MM.1S (cell line): ENCODE results near the gene VIM.

Experiments used
- DNase-seq: peaks from one replicate; pipeline ENCODE4 v3.0.0-alpha.2; 2015
- H2AFZ ChIP-seq: fragments of 300-600 bp; sonication (generic); 2 replicates; pipeline ENCODE4 v1.6.0; 2016; ENCODE audit warnings: antibody characterized with exemption, low read length
- H3F3A ChIP-seq: fragments of 300-600 bp; sonication (generic); 2 replicates; pipeline ENCODE4 v1.6.1; 2016; ENCODE audit warnings: mild to moderate bottlenecking, antibody characterized with exemption, low read length, moderate library complexity, mixed read lengths; ENCODE audit not compliant: insufficient read depth
- H3K27ac ChIP-seq: fragments of 300-600 bp; sonication (generic); 2 replicates; pipeline ENCODE4 v1.5.1; 2016; ENCODE audit warnings: mild to moderate bottlenecking, low read length
- H3K27me3 ChIP-seq: fragments of 300-600 bp; sonication (generic); replicated peaks from 2 replicates; pipeline ENCODE4 v1.6.0; 2016; ENCODE audit warnings: low read length; ENCODE audit not compliant: insufficient read depth
- H3K36me3 ChIP-seq: fragments of 300-600 bp; sonication (generic); replicated peaks from 2 replicates; pipeline ENCODE4 v1.6.1; 2016; ENCODE audit warnings: mild to moderate bottlenecking, low read length, mixed read lengths; ENCODE audit not compliant: insufficient read depth
- H3K4me1 ChIP-seq: fragments of 300-600 bp; sonication (generic); 2 replicates; pipeline ENCODE4 v1.6.1; 2016; ENCODE audit warnings: low read length, mixed read lengths
- H3K4me2 ChIP-seq: fragments of 300-600 bp; sonication (generic); 2 replicates; pipeline ENCODE4 v1.6.0; 2016; ENCODE audit warnings: low read depth, low read length
- H3K4me3 ChIP-seq: fragments of 300-600 bp; sonication (generic); 2 replicates; pipeline ENCODE4 v1.5.1; 2016; ENCODE audit warnings: low read length, mixed read lengths
- H3K79me2 ChIP-seq: fragments of 300-600 bp; sonication (generic); 2 replicates; pipeline ENCODE4 v1.6.1; 2016; ENCODE audit warnings: mixed run types, low read length, mixed read lengths
- H3K9ac ChIP-seq: fragments of 300-600 bp; sonication (generic); 2 replicates; pipeline ENCODE4 v1.6.1; 2016; ENCODE audit warnings: low read length, mixed read lengths
- H3K9me2 ChIP-seq: fragments of 300-600 bp; sonication (generic); replicated peaks from 2 replicates; pipeline ENCODE4 v1.6.1; 2016; ENCODE audit warnings: mild to moderate bottlenecking, low read length, mixed read lengths; ENCODE audit not compliant: insufficient read depth
- H3K9me3 ChIP-seq: fragments of 300-600 bp; sonication (generic); replicated peaks from 2 replicates; pipeline ENCODE4 v1.6.1; 2016; ENCODE audit warnings: mild to moderate bottlenecking, low read length, mixed read lengths; ENCODE audit not compliant: insufficient read depth
- H4K20me1 ChIP-seq: fragments of 300-600 bp; sonication (generic); 2 replicates; pipeline ENCODE4 v1.6.1; 2016; ENCODE audit warnings: mild to moderate bottlenecking, low read length, moderate library complexity, mixed read lengths; ENCODE audit not compliant: insufficient read depth
- EZH2 ChIP-seq: fragments of 300-600 bp; sonication (generic); optimal IDR thresholded peaks from 2 replicates; pipeline ENCODE3; 2017; ENCODE audit warnings: low read depth, mild to moderate bottlenecking, antibody characterized with exemption, low read length, mixed read lengths
- EZH2phosphoT487 ChIP-seq: fragments of 300-600 bp; sonication (generic); IDR thresholded peaks from 2 replicates; pipeline ENCODE4 v1.6.1; 2018; ENCODE audit warnings: antibody characterized with exemption, low read length
- TF ChIP-seq, protein P1 (sequence below): fragments of 300-600 bp; sonication (generic); IDR thresholded peaks from 2 replicates; pipeline ENCODE4 v1.5.1; 2016; ENCODE audit warnings: antibody characterized with exemption, low read length, mixed read lengths

VIM gene

GRCh38 chr10:17181751-17182150 is 46.3 kb upstream of the VIM start:
- H3K9ac ChIP-seq, result no peak overlapping the region
- no peaks in the 10 kb centered on the region for H3K79me2 ChIP-seq
- no peaks in the 10 kb centered on the region for H3F3A ChIP-seq
- no peaks in the 10 kb centered on the region for H4K20me1 ChIP-seq
- no peak for DNase-seq
- no peaks in the 10 kb centered on the region for H3K36me3 ChIP-seq
- no peak overlapping the region for H3K4me3 ChIP-seq
- no peak overlapping the region for H3K27ac ChIP-seq
- no peaks in the 10 kb centered on the region for H3K27me3 ChIP-seq
- H3K9me3 ChIP-seq, result no peaks in the 10 kb centered on the region
- TF ChIP-seq EZH2phosphoT487 (no peak), EZH2 (no peak)
- TF ChIP-seq, protein P1, sequence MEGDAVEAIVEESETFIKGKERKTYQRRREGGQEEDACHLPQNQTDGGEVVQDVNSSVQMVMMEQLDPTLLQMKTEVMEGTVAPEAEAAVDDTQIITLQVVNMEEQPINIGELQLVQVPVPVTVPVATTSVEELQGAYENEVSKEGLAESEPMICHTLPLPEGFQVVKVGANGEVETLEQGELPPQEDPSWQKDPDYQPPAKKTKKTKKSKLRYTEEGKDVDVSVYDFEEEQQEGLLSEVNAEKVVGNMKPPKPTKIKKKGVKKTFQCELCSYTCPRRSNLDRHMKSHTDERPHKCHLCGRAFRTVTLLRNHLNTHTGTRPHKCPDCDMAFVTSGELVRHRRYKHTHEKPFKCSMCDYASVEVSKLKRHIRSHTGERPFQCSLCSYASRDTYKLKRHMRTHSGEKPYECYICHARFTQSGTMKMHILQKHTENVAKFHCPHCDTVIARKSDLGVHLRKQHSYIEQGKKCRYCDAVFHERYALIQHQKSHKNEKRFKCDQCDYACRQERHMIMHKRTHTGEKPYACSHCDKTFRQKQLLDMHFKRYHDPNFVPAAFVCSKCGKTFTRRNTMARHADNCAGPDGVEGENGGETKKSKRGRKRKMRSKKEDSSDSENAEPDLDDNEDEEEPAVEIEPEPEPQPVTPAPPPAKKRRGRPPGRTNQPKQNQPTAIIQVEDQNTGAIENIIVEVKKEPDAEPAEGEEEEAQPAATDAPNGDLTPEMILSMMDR, result no peak
- H3K4me1 ChIP-seq, result no peaks in the 10 kb centered on the region
- no peak overlapping the region for H2AFZ ChIP-seq
- H3K4me2 ChIP-seq, result no peak overlapping the region
- H3K9me2 ChIP-seq, result no peaks in the 10 kb centered on the region

DNA sequence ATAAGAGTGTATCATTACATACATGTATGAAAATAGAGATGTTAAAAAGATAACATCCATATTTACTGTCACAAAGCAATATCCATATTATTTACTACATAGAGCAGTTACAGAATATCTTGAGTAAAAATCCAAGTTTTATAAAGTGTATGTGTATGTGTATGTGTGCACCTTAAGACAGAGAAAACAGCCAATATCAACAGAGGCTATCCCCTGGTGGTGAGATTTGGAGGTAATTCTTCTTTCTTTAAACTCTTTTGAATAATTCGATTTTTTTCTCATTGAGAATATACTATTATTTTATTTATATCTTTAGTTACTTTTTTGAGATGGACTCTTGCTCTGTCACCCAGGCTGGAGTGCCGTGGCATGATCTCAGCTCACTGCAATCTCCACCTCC is 44.9 kb upstream of the VIM start:
- no peak for DNase-seq
- Histone ChIP-seq H3K4me2 (no peak overlapping the region), H3K27ac (no peak overlapping the region), H3K36me3 (no peaks in the 10 kb centered on the region), H3K4me3 (no peak overlapping the region), H3K9me3 (no peaks in the 10 kb centered on the region), H3K4me1 (no peaks in the 10 kb centered on the region), H3K9ac (no peak overlapping the region), H2AFZ (no peak overlapping the region), H3K9me2 (no peaks in the 10 kb centered on the region), H3F3A (no peaks in the 10 kb centered on the region), H3K79me2 (no peaks in the 10 kb centered on the region), H4K20me1 (no peaks in the 10 kb centered on the region), H3K27me3 (no peaks in the 10 kb centered on the region)
- no peak for TF ChIP-seq EZH2phosphoT487
- TF ChIP-seq, protein P1, result 0 out of 2 replicates have a peak, but pooled peaks have one; percentile 9
- TF ChIP-seq EZH2, result no peak

DNA sequence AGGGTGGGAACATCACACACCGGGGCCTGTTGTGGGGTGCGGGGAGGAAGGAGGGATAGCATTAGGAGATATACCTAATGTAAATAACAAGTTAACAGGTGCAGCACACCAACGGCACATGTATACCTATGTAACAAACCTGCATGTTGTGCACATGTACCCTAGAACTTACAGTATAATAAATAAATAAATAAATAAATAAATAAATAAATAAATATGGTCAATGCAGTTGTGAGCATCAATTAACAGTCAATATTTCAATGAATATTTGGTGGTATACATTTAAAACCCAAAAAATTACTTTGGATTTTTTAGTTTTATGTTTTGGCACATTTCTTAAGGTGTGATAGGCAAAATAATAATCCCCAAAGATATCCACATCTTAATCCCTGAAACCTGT is 42.2 kb upstream of the VIM start:
- Histone ChIP-seq H3K27me3 (no peaks in the 10 kb centered on the region), H3K36me3 (no peaks in the 10 kb centered on the region), H3K9me3 (no peaks in the 10 kb centered on the region), H3K9me2 (no peaks in the 10 kb centered on the region), H3K4me3 (no peak overlapping the region), H4K20me1 (no peaks in the 10 kb centered on the region), H3F3A (no peaks in the 10 kb centered on the region), H2AFZ (no peak overlapping the region), H3K27ac (no peak overlapping the region), H3K9ac (no peak overlapping the region), H3K4me1 (no peaks in the 10 kb centered on the region), H3K4me2 (no peak overlapping the region), H3K79me2 (no peaks in the 10 kb centered on the region)
- no peak for DNase-seq
- TF ChIP-seq, protein P1, result no peak
- TF ChIP-seq EZH2phosphoT487 (no peak), EZH2 (no peak)
